ES-I3 (cell line): Measurements from ENCODE around the gene TXNDC11.

ENCODE experiments used
- H3K36me3 ChIP-seq: 2 replicates; pipeline ENCODE4 v1.6.1; 2013; ENCODE audit warnings: mild to moderate bottlenecking, low read length, control low read depth, moderate library complexity; ENCODE audit not compliant: insufficient read depth
- H3K4me1 ChIP-seq: 2 replicates; pipeline ENCODE4 v1.6.1; 2013; ENCODE audit warnings: mild to moderate bottlenecking, control low read depth, low read length; ENCODE audit not compliant: insufficient read depth
- H3K9ac ChIP-seq: 2 replicates; pipeline ENCODE4 v1.6.1; 2013; ENCODE audit warnings: low read depth, mild to moderate bottlenecking, low read length, moderate library complexity
- H3K9me3 ChIP-seq: 2 replicates; pipeline ENCODE4 v1.6.1; 2013; ENCODE audit warnings: mild to moderate bottlenecking, low read length, moderate library complexity; ENCODE audit not compliant: control insufficient read depth, insufficient read depth

The TXNDC11 gene

GRCh38 chr16:11638140-11638539, 104.5 kb downstream of the TXNDC11 start:
- Histone ChIP-seq H3K9me3 (no peaks in the 10 kb centered on the region), H3K9ac (no peak overlapping the region), H3K4me1 (peaks cover 28% of the 10 kb centered on the region), H3K36me3 (no peaks in the 10 kb centered on the region)

- Histone ChIP-seq H3K9me3 (no peaks in the 10 kb centered on the region), H3K9ac (no peak overlapping the region), H3K36me3 (no peaks in the 10 kb centered on the region), H3K4me1 (peaks cover 29% of the 10 kb centered on the region)
These were observed 105.3 kb downstream of the TXNDC11 start for GRCh38 chr16:11637320-11637719.

DNA sequence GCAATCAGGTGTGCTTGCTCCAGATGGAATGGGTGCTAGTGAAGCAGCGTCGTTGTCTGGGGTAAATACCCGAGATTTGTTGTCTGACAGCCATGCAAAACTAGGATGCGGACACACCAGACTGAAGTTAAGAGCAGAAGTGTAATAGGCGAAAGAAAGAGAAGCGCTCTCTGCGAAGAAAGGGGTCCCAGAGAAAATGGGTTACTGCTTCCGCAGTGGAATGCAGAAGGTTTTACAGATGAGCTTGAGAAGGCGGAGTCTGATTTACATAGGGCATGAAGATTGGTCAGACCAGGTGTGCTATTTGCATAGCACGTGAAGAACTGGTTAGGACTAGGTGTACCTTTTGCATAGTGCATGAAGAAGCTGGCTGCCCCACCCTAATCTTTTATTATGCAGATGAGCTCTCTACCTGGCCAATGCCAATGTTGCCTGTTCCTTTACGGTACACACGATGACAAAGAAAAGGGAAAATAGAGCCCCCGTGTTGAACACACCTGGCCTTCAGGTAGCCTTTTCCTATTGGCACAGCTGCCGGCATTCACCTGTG, 106.4 kb downstream of the TXNDC11 start:
- Histone ChIP-seq H3K9me3 (no peaks in the 10 kb centered on the region), H3K9ac (peak overlapping the region; percentile 34; the same call in 1 of the 2 replicates), H3K36me3 (no peaks in the 10 kb centered on the region), H3K4me1 (peaks cover 32% of the 10 kb centered on the region)

DNA sequence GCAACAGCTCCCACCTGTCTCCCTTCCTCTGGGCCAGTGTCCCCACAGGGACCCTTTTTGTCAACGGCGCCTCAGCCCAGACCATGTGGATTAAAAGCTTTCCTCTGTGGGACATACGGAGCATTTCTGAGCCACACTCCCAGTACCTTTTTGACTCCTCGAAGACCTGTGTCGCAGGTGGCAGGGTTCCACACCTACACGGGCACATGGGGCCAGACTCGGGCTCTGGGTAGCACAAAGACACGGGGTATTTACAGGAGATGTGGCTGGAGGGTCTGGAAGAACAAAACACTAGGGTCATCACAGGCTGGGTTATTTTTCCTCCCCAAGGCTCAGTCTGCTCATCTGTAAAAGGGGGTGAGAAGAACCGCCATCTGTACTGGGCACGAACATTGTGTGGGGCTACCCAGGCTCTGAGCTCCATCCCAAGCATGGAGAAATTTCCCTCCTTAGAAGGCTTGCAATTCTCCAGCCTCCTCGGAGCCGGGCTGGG, 106.9 kb downstream of the TXNDC11 start:
- peak overlapping the region; percentile 34; the same call in 1 of the 2 replicates for H3K9ac ChIP-seq
- H3K36me3 ChIP-seq, result no peaks in the 10 kb centered on the region
- H3K9me3 ChIP-seq, result no peaks in the 10 kb centered on the region
- peaks cover 26% of the 10 kb centered on the region for H3K4me1 ChIP-seq

DNA sequence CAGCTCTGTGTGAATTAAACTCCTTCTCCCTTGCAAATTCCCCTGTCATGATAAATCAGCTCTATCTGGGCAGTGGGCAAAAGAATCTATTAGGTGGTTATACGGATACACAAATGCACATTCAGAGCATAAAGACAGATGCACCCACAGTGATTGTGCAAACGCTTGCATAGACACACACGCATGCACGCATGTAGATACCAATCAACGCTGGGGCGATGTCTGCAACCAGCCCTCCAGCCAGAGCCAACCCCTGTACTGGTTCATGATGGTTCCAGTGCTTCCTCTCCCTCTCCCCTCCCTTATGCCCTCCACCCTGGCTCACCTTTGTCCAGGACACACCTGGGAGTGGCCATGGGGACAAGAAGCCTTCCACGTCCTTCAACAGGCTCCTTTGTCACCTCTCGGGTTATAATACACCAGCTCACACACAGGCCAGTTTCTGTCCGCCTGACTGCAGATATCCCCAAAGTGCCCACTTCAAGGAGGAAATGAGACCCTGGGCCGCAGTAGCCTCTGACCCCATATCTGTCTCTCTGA, 107.5 kb downstream of the TXNDC11 start:
- no peaks in the 10 kb centered on the region for H3K9me3 ChIP-seq
- no peaks in the 10 kb centered on the region for H3K36me3 ChIP-seq
- H3K4me1 ChIP-seq, result peaks cover 21% of the 10 kb centered on the region
- H3K9ac ChIP-seq, result peak overlapping the region; percentile 34; the same call in 1 of the 2 replicates

- Histone ChIP-seq H3K36me3 (no peaks in the 10 kb centered on the region), H3K9ac (no peak overlapping the region), H3K9me3 (no peaks in the 10 kb centered on the region), H3K4me1 (peaks cover 19% of the 10 kb centered on the region)
These were observed 108.3 kb downstream of the TXNDC11 start for GRCh38 chr16:11634312-11634711.

- Histone ChIP-seq H3K9ac (no peak overlapping the region), H3K36me3 (no peaks in the 10 kb centered on the region), H3K4me1 (peaks cover 19% of the 10 kb centered on the region), H3K9me3 (no peaks in the 10 kb centered on the region)
These were observed 109.5 kb downstream of the TXNDC11 start for GRCh38 chr16:11633113-11633512.

DNA sequence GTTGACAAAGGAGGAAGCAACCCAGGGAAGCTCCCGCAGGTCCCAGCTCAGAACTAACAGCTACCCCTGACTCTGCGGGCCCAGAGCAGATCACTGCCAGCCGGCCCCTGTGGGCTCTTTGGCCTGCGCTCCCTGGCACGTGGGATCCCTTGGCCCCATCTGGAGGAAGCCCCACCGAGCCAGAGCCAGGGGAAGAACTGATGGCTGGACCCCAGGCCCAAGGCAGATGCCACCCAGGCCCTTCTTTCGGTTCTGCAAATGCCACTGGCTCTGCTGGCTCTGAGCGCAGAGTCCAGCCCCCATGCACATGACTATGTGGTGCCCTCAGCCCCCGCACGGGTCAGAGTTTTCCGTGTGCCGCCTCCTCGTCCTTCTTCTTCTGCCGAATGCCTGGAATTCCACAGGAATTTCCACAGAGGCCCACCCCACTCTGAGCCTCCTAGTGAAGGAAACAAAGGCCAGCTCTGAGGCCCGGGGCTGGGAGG, 110.2 kb downstream of the TXNDC11 start:
- Histone ChIP-seq H3K36me3 (no peaks in the 10 kb centered on the region), H3K4me1 (peaks cover 22% of the 10 kb centered on the region), H3K9ac (no peak overlapping the region), H3K9me3 (no peaks in the 10 kb centered on the region)

GRCh38 chr16:11631214-11631613, 111.4 kb downstream of the TXNDC11 start:
- Histone ChIP-seq H3K9ac (no peak overlapping the region), H3K36me3 (no peaks in the 10 kb centered on the region), H3K4me1 (peaks cover 18% of the 10 kb centered on the region), H3K9me3 (no peaks in the 10 kb centered on the region)

GRCh38 chr16:11630768-11631056, 111.9 kb downstream of the TXNDC11 start:
- Histone ChIP-seq H3K36me3 (no peaks in the 10 kb centered on the region), H3K4me1 (peaks cover 14% of the 10 kb centered on the region), H3K9ac (no peak overlapping the region), H3K9me3 (no peaks in the 10 kb centered on the region)

DNA sequence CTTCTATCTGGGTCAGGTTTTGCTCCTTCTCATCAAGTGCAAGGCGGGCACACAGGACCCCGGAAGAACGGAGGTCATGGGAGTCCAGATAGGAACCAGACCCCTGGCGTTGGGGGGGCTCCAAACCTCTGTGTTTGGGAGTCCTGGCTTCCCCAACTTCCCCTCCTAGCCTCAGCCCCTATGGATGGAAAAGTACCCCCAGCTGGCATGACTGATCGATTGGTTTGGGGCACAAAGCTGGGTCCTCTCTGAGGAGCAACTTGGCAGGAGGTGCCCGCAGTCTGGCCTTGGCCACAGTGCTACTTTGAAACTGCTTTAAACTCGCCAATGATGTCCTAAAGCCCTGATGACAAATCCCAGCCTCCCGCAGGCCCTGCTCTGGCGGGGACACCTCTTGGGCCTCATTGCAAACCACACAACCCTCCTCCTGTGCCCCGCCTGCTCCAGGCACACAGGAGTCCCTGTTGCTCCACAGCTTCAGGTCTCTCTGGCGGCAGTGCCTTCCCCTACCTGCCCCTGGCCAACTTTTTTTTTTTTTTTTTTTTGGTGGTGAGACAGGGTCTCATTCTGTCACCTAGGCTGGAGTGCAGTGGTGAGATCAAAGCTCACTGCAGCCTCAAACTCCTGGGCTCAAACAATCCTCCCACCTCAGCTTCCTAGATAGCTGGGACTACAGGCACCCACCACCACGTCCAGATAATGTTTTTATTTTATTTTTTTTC, 112.5 kb downstream of the TXNDC11 start:
- Histone ChIP-seq H3K9me3 (no peaks in the 10 kb centered on the region), H3K36me3 (no peaks in the 10 kb centered on the region), H3K9ac (no peak overlapping the region), H3K4me1 (peaks cover 9% of the 10 kb centered on the region)
